ENCODE data around the gene GBX2. TPM values are rescaled to one million over a fixed set of nuclear protein-coding genes. Genes with fewer than 3 reads are reported as not detected.

The GBX2 gene
- total and polyA plus RNA-seq, 12 donors: not detected

GRCh38 chr2:236176951-236177350 lies 8.8 kb upstream of the GBX2 start:
- intact Hi-C loops (cut with DNase I): loop anchor here in 1 of 2 donors (5.0 kb wide), 1 partner anchor 400 kb away; no protein-coding TSS in a partner anchor
- Histone ChIP-seq H3K27ac (no peak overlapping the region), H3K27me3 (peaks cover 79% of the 10 kb centered on the region)

GRCh38 chr2:236176417-236176816 lies 8.2 kb upstream of the GBX2 start:
- peaks cover 79% of the 10 kb centered on the region for H3K27me3 ChIP-seq
- no peaks in the 10 kb centered on the region for H3K9me3 ChIP-seq (replicated peaks in 1 of 3)
- intact Hi-C loops (cut with DNase I): loop anchor here in 1 of 2 donors (5.0 kb wide), 1 partner anchor 399 kb away; no protein-coding TSS in a partner anchor
- H3K4me3 ChIP-seq: no peak overlapping the region
- no peaks in the 10 kb centered on the region for H3K36me3 ChIP-seq (replicated peaks in 1 of 2)
- peaks cover 5 to 17% of the 10 kb centered on the region in 2 donors for H3K4me1 ChIP-seq (replicated peaks in 1 of 2)
- 8 to 17% (median 12%) methylated on average over 7 of the region's 7 CpGs for WGBS, 4 donors
- no peak for DNase-seq
- no peak overlapping the region for H3K27ac ChIP-seq
- no peak for TF ChIP-seq POLR2A (IDR thresholded peaks at IDR 0.05)
- peak in 3 of 6 experiments; percentile 11 to 35 (median 30) for TF ChIP-seq CTCF (IDR thresholded peaks at IDR 0.05)

More at GRCh38 chr2:236176951-236177350, 8.8 kb upstream of the GBX2 start:
- Histone ChIP-seq H3K9me3 (replicated peaks in 1 of 3) (no peaks in the 10 kb centered on the region), H3K4me3 (no peak overlapping the region), H3K36me3 (replicated peaks in 1 of 2) (no peaks in the 10 kb centered on the region), H3K4me1 (replicated peaks in 1 of 2) (peaks cover 5 to 17% of the 10 kb centered on the region in 2 donors)
- 53 to 61% (median 57%) methylated on average over 9 to 21 of the region's 21 CpGs for WGBS, 4 donors
- no peak for DNase-seq
- TF ChIP-seq POLR2A (IDR thresholded peaks at IDR 0.05): no peak
- TF ChIP-seq CTCF (IDR thresholded peaks at IDR 0.05): no peak

GRCh38 chr2:236175548-236176150 lies 7.5 kb upstream of the GBX2 start:
- Histone ChIP-seq H3K4me3 (no peak overlapping the region), H3K9me3 (replicated peaks in 1 of 3) (no peaks in the 10 kb centered on the region), H3K36me3 (replicated peaks in 1 of 2) (no peaks in the 10 kb centered on the region), H3K27me3 (peaks cover 81% of the 10 kb centered on the region), H3K27ac (no peak overlapping the region), H3K4me1 (replicated peaks in 1 of 2) (peaks cover 5 to 17% of the 10 kb centered on the region in 2 donors)
- no peak for DNase-seq
- intact Hi-C loops (cut with DNase I): loop anchor here in 1 of 2 donors (5.0 kb wide), 1 partner anchor 398 kb away; no protein-coding TSS in a partner anchor
- WGBS, 4 donors: 47 to 54% (median 51%) methylated on average over 4 to 6 of the region's 6 CpGs
- TF ChIP-seq CTCF (IDR thresholded peaks at IDR 0.05) (no peak), POLR2A (IDR thresholded peaks at IDR 0.05) (no peak)

- WGBS, 4 donors: 6 to 16% (median 11%) methylated on average over 8 to 23 of the region's 23 CpGs
- H3K9me3 ChIP-seq (replicated peaks in 1 of 3): no peaks in the 10 kb centered on the region
- H3K4me3 ChIP-seq: no peak overlapping the region
- no peak for TF ChIP-seq CTCF (IDR thresholded peaks at IDR 0.05)
- TF ChIP-seq POLR2A (IDR thresholded peaks at IDR 0.05): no peak
- no peaks in the 10 kb centered on the region for H3K36me3 ChIP-seq (replicated peaks in 1 of 2)
- peaks cover 5 to 10% of the 10 kb centered on the region in 2 donors for H3K4me1 ChIP-seq (replicated peaks in 1 of 2)
- no peak for DNase-seq
- intact Hi-C loops (cut with DNase I): no loop called here
- no peak overlapping the region for H3K27ac ChIP-seq
- peaks cover 82% of the 10 kb centered on the region for H3K27me3 ChIP-seq
Measured at GRCh38 chr2:236173729-236174607, 5.8 kb upstream of the GBX2 start.
